SK-N-SH (cell line): ENCODE measurements around the gene TFPI. TPM values are rescaled to one million over a fixed set of nuclear protein-coding genes. Genes with fewer than 3 reads are reported as not detected.

Source experiments
- CTCF ChIA-PET: fragments of 300-600, 350-600 bp; formaldehyde crosslinking; extraction: SDS; loops from one replicate; lab custom pipeline; 2021; lab: Yijun Ruan, JAX
- POLR2A ChIA-PET: fragments of 350-600 bp; sonication (Branson Sonifier 250); formaldehyde crosslinking; extraction: SDS; loops from one replicate; lab custom pipeline; 2020; ENCODE audit warnings: antibody characterized with exemption, inconsistent platforms; lab: Yijun Ruan, JAX
- DNase-seq: peaks from one replicate; pipeline ENCODE4 v3.0.0; 2012
- H2AFZ ChIP-seq: fragments of 200-600 bp; sonication (generic); 2 replicates; pipeline ENCODE4 v1.8.1; 2016; ENCODE audit warnings: antibody characterized with exemption, mild to moderate bottlenecking, low read depth
- H3F3A ChIP-seq: fragments of 200-600 bp; sonication (generic); replicated peaks from 2 replicates; pipeline ENCODE3; 2016; ENCODE audit warnings: antibody characterized with exemption, mild to moderate bottlenecking; ENCODE audit not compliant: insufficient read depth
- H3K27ac ChIP-seq, 2 experiments: fragments of 200-500 bp in 1 of 2; fragments of 200-600 bp in 1 of 2; sonication (Bioruptor generic) in 1 of 2; sonication (generic), shearing (Covaris generic) in 1 of 2; 2 replicates each; pipeline versions ENCODE4 v1.5.1 to v1.6.1; 2014 to 2016; ENCODE audit warnings: low read depth in 2 of 2, inconsistent platforms in 1 of 2, low read length in 1 of 2, mild to moderate bottlenecking in 1 of 2, mixed read lengths in 1 of 2
- H3K27me3 ChIP-seq: fragments of 200-600 bp; sonication (generic), shearing (Covaris generic); 2 replicates; pipeline ENCODE4 v1.6.1; 2016; ENCODE audit warnings: mixed run types; ENCODE audit not compliant: insufficient read depth
- H3K36me3 ChIP-seq, 2 experiments: fragments of 200-500 bp in 1 of 2; fragments of 200-600 bp in 1 of 2; sonication (Bioruptor generic) in 1 of 2; sonication (generic) in 1 of 2; replicated peaks in 1 of 2; 2 replicates each; pipeline versions ENCODE3 to v1.5.1; 2014 to 2016; ENCODE audit warnings: low read length in 1 of 2, mild to moderate bottlenecking in 1 of 2; ENCODE audit not compliant: insufficient read depth in 2 of 2, control insufficient read depth in 1 of 2
- H3K4me1 ChIP-seq, 2 experiments: fragments of 200-500 bp in 1 of 2; fragments of 200-600 bp in 1 of 2; sonication (Bioruptor generic) in 1 of 2; sonication (generic), shearing (Covaris generic) in 1 of 2; 2 replicates each; pipeline versions ENCODE4 v1.5.1 to v1.6.1; 2014 to 2016; ENCODE audit warnings: low read depth in 1 of 2, low read length in 1 of 2, mixed run types in 1 of 2; ENCODE audit not compliant: insufficient read depth in 2 of 2, control insufficient read depth in 1 of 2
- H3K4me2 ChIP-seq: fragments of 200-600 bp; sonication (generic), shearing (Covaris generic); 2 replicates; pipeline ENCODE4 v1.6.1; 2017; ENCODE audit warnings: mixed run types
- H3K4me3 ChIP-seq, 2 experiments: fragments of 200-500 bp in 1 of 2; fragments of 200-600 bp in 1 of 2; sonication (Bioruptor generic) in 1 of 2; sonication (generic), shearing (Covaris generic) in 1 of 2; 2 replicates each; pipeline versions ENCODE4 v1.5.1 to v1.8.1; 2014 to 2016; ENCODE audit warnings: low read depth in 2 of 2, inconsistent platforms in 1 of 2, low read length in 1 of 2, mild to moderate bottlenecking in 1 of 2, mixed read lengths in 1 of 2, moderate library complexity in 1 of 2
- H3K79me2 ChIP-seq: fragments of 200-600 bp; sonication (generic); 2 replicates; pipeline ENCODE4 v1.8.1; 2017; ENCODE audit warnings: mild to moderate bottlenecking; ENCODE audit not compliant: insufficient read depth
- H3K9ac ChIP-seq: fragments of 200-600 bp; sonication (generic); 2 replicates; pipeline ENCODE4 v1.6.1; 2017; ENCODE audit warnings: mixed run types
- H3K9me2 ChIP-seq: fragments of 200-600 bp; sonication (generic); 2 replicates; pipeline ENCODE4 v1.6.1; 2017; ENCODE audit warnings: mixed run types
- H3K9me3 ChIP-seq: fragments of 200-600 bp; sonication (generic); 2 replicates; pipeline ENCODE4 v1.6.1; 2017; ENCODE audit warnings: mixed run types, mild to moderate bottlenecking, moderate library complexity
- H4K20me1 ChIP-seq: fragments of 200-600 bp; sonication (generic); 2 replicates; pipeline ENCODE4 v1.6.1; 2017; ENCODE audit warnings: mild to moderate bottlenecking, mixed run types; ENCODE audit not compliant: insufficient read depth
- ELF1 ChIP-seq: IDR thresholded peaks from 2 replicates; pipeline ENCODE4 v1.4.0; 2012
- FOSL2 ChIP-seq: IDR thresholded peaks from 2 replicates; pipeline ENCODE4 v1.4.0; 2012; ENCODE audit warnings: low read depth, mild to moderate bottlenecking, moderate library complexity, borderline replicate concordance
- FOXM1 ChIP-seq: IDR thresholded peaks from 2 replicates; pipeline ENCODE4 v1.4.0; 2012; ENCODE audit warnings: low read depth, mild to moderate bottlenecking
- POLR2AphosphoS5 ChIP-seq: IDR thresholded peaks from 2 replicates; pipeline ENCODE4 v1.6.1; 2012; ENCODE audit warnings: low read depth, low read length
- RAD21 ChIP-seq: IDR thresholded peaks from 2 replicates; pipeline ENCODE4 v1.6.1; 2012; ENCODE audit warnings: mild to moderate bottlenecking, low read length
- RXRA ChIP-seq: IDR thresholded peaks from 2 replicates; pipeline ENCODE4 v1.4.0; 2012; ENCODE audit warnings: low read depth, mild to moderate bottlenecking, borderline replicate concordance
- SIN3A ChIP-seq: IDR thresholded peaks from 2 replicates; pipeline ENCODE4 v1.6.1; 2012; ENCODE audit warnings: low read depth, mild to moderate bottlenecking, low read length, moderate library complexity, borderline replicate concordance
- SMC3 ChIP-seq: IDR thresholded peaks from 2 replicates; pipeline ENCODE4 v1.6.1; 2012; ENCODE audit warnings: low read depth, low read length, improper control_type of control experiment
- TAF1 ChIP-seq: IDR thresholded peaks from 2 replicates; pipeline ENCODE4 v1.6.1; 2012; ENCODE audit warnings: low read depth, mild to moderate bottlenecking, low read length, moderate library complexity, borderline replicate concordance
- YY1 ChIP-seq: IDR thresholded peaks from 2 replicates; pipeline ENCODE4 v1.4.0; 2012; ENCODE audit warnings: low read depth, mild to moderate bottlenecking
- WGBS: methylation state at CpG from one replicate; pipeline ENCODE4 v1.1.6; 2017; ENCODE audit warnings: low lambda C conversion rate; 5-methylcytosine and 5-hydroxymethylcytosine counted together
- polyA plus RNA-seq, 3 experiments: library from polyadenylated mRNA; depleted of rRNA; stranded (reverse); fragments of >200 nt; gene quantifications; 2 replicates each; pipeline ENCODE4 v1.2.3, GENCODE V29; 2012
- TF ChIP-seq, protein P1 (sequence below): IDR thresholded peaks from 2 replicates; pipeline ENCODE4; 2012
- TF ChIP-seq, protein P2 (sequence below): IDR thresholded peaks from 2 replicates; pipeline ENCODE4 v1.4.0; 2012; ENCODE audit warnings: low read depth, borderline replicate concordance
- TF ChIP-seq, protein P3 (sequence below): fragments of 200-600 bp; sonication (generic); IDR thresholded peaks from 2 replicates; pipeline ENCODE4 v1.6.1; 2017; ENCODE audit warnings: antibody characterized with exemption, mild to moderate bottlenecking, moderate library complexity

The TFPI gene
- polyA plus RNA-seq, 1 of the 3 experiments (the other 2 are of a cell fraction) = 2.1 TPM

DNA sequence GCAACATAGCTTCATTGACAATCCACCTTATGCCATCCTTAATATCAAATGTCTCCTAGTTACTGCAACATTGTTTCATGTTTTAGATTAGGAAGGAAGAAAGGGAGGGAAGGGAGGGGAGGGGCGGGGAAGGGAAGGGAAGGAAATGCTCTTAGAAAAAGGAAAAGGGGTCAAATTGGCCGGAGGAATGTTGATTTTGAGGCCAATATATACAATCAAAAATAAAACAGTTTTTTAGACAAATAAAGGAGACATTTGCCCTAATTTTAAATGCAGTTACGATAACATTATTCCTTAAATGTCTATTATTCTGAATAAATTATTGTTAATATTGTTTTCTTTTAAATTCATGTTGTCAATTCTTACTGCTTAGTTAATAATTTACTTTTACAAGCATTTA, 72.7 kb downstream of the TFPI start:
- Histone ChIP-seq H3K27ac (no peak overlapping the region), H3K9me2 (no peaks in the 10 kb centered on the region), H3F3A (peaks cover 4% of the 10 kb centered on the region), H2AFZ (no peak overlapping the region), H3K4me1 (peaks cover 0 to 7% of the 10 kb centered on the region in 2 experiments; a peak in 2 of 4 replicates), H3K36me3 (no peaks in the 10 kb centered on the region), H3K4me2 (no peak overlapping the region), H3K79me2 (no peaks in the 10 kb centered on the region), H3K9me3 (no peaks in the 10 kb centered on the region)
- ChIA-PET POLR2A (no interaction called here), CTCF (no interaction called here)
- TF ChIP-seq, protein P1, sequence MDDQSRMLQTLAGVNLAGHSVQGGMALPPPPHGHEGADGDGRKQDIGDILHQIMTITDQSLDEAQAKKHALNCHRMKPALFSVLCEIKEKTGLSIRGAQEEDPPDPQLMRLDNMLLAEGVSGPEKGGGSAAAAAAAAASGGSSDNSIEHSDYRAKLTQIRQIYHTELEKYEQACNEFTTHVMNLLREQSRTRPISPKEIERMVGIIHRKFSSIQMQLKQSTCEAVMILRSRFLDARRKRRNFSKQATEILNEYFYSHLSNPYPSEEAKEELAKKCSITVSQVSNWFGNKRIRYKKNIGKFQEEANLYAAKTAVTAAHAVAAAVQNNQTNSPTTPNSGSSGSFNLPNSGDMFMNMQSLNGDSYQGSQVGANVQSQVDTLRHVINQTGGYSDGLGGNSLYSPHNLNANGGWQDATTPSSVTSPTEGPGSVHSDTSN = no peak
- TF ChIP-seq, protein P2, sequence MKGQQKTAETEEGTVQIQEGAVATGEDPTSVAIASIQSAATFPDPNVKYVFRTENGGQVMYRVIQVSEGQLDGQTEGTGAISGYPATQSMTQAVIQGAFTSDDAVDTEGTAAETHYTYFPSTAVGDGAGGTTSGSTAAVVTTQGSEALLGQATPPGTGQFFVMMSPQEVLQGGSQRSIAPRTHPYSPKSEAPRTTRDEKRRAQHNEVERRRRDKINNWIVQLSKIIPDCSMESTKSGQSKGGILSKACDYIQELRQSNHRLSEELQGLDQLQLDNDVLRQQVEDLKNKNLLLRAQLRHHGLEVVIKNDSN = no peak
- TF ChIP-seq ELF1 (no peak), SIN3A (no peak), POLR2AphosphoS5 (no peak), FOXM1 (no peak), SMC3 (no peak), RXRA (no peak), TAF1 (no peak), FOSL2 (no peak)
- TF ChIP-seq, protein P3, sequence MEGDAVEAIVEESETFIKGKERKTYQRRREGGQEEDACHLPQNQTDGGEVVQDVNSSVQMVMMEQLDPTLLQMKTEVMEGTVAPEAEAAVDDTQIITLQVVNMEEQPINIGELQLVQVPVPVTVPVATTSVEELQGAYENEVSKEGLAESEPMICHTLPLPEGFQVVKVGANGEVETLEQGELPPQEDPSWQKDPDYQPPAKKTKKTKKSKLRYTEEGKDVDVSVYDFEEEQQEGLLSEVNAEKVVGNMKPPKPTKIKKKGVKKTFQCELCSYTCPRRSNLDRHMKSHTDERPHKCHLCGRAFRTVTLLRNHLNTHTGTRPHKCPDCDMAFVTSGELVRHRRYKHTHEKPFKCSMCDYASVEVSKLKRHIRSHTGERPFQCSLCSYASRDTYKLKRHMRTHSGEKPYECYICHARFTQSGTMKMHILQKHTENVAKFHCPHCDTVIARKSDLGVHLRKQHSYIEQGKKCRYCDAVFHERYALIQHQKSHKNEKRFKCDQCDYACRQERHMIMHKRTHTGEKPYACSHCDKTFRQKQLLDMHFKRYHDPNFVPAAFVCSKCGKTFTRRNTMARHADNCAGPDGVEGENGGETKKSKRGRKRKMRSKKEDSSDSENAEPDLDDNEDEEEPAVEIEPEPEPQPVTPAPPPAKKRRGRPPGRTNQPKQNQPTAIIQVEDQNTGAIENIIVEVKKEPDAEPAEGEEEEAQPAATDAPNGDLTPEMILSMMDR = no peak
- TF ChIP-seq, all 33 proteins: peak for 0
- Histone ChIP-seq H3K9ac (no peak overlapping the region), H3K4me3 (no peak overlapping the region), H4K20me1 (no peaks in the 10 kb centered on the region), H3K27me3 (no peaks in the 10 kb centered on the region)
- WGBS = 92% methylated on average over 3 of the region's 3 CpGs
- no peak for DNase-seq

DNA sequence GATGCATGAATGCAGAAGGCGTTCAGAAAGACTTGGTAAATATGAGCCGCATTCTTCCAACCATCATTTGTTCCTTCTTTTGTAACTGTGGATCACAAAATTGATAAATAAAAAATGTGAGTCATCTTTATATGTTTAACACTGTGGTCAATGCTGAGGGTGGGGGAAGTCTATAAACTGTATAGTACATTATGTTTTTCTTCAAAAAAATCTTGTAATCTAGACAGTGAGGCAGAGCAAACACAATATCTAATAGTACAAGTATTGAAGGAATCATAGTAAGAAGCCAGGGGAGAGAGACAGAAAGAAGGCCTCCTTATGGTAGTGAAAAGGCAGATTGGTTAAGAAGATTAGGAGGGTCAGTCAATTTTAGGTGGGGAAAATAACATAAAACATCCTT, 75.5 kb downstream of the TFPI start:
- no peak overlapping the region for H3K4me3 ChIP-seq
- H2AFZ ChIP-seq = no peak overlapping the region
- H3K27me3 ChIP-seq = no peaks in the 10 kb centered on the region
- H3F3A ChIP-seq = peaks cover 4% of the 10 kb centered on the region
- H3K27ac ChIP-seq = no peak overlapping the region
- H3K9me2 ChIP-seq = no peaks in the 10 kb centered on the region
- TF ChIP-seq YY1 (no peak), RAD21 (no peak)
- WGBS = 93% methylated on average over 2 of the region's 2 CpGs
- no peaks in the 10 kb centered on the region for H3K79me2 ChIP-seq
- H3K9ac ChIP-seq = no peak overlapping the region
- no peak for DNase-seq
- no peaks in the 10 kb centered on the region for H3K36me3 ChIP-seq
- H3K4me1 ChIP-seq = peaks cover 0 to 7% of the 10 kb centered on the region in 2 experiments; a peak in 2 of 4 replicates
- ChIA-PET POLR2A (no interaction called here), CTCF (no interaction called here)
- H3K4me2 ChIP-seq = no peak overlapping the region
- H3K9me3 ChIP-seq = no peaks in the 10 kb centered on the region
- no peaks in the 10 kb centered on the region for H4K20me1 ChIP-seq
